K562 (cell line): Measurements from ENCODE around the gene C2CD2L. TPM values are rescaled to one million over a fixed set of nuclear protein-coding genes. Genes with fewer than 3 reads are reported as not detected.

Source experiments
- CAMTA2 ChIP-seq: fragments of 250-450 bp; sonication (Bioruptor Pico); conservative IDR thresholded peaks from 2 replicates; pipeline ENCODE4 v1.5.1; 2022
- CREM ChIP-seq: IDR thresholded peaks from 2 replicates; pipeline ENCODE4 v1.6.1; 2014; ENCODE audit warnings: antibody characterized with exemption, low read depth
- EZH2 ChIP-seq: IDR thresholded peaks from 2 replicates; pipeline ENCODE4 v1.6.1; 2012; ENCODE audit warnings: low read depth, mild to moderate bottlenecking, inconsistent platforms, low read length, borderline replicate concordance
- HNRNPL ChIP-seq: fragments of 200-400 bp; formaldehyde crosslinking; IDR thresholded peaks from 2 replicates; pipeline ENCODE4 v1.6.1; 2017; ENCODE audit warnings: low read depth, mild to moderate bottlenecking, low read length
- JUNB ChIP-seq: fragments of 450-650 bp; formaldehyde crosslinking; conservative IDR thresholded peaks from 2 replicates; pipeline ENCODE4 v1.4.0; 2020; ENCODE audit warnings: mild to moderate bottlenecking
- LCOR ChIP-seq: sonication (generic); formaldehyde crosslinking; IDR thresholded peaks from 2 replicates; pipeline ENCODE4 v1.8.0; 2022; ENCODE audit warnings: mild to moderate bottlenecking, missing genetic modification reagents
- MXI1 ChIP-seq: IDR thresholded peaks from 2 replicates; pipeline ENCODE4 v1.6.1; 2011; ENCODE audit warnings: low read depth, mild to moderate bottlenecking, improper control_type of control experiment, low read length
- POLR2B ChIP-seq: fragments of 450-650 bp; IDR thresholded peaks from 2 replicates; pipeline ENCODE4 v1.6.1; 2018; ENCODE audit warnings: low read depth; ENCODE audit not compliant: partially characterized antibody
- POLR2G ChIP-seq: fragments of 200-400 bp; formaldehyde crosslinking; IDR thresholded peaks from 2 replicates; pipeline ENCODE4 v1.6.1; 2017; ENCODE audit warnings: low read depth, mild to moderate bottlenecking, antibody characterized with exemption, low read length, moderate library complexity
- RBM22 ChIP-seq: fragments of 200-400 bp; formaldehyde crosslinking; IDR thresholded peaks from 2 replicates; pipeline ENCODE4 v1.6.1; 2018; ENCODE audit warnings: low read length, low read depth; ENCODE audit not compliant: poor library complexity, severe bottlenecking
- SMAD3 ChIP-seq: fragments of 450-650 bp; formaldehyde crosslinking; conservative IDR thresholded peaks from 2 replicates; pipeline ENCODE4 v1.4.0; 2020; ENCODE audit warnings: mild to moderate bottlenecking
- SMARCC2 ChIP-seq: fragments of 450-650 bp; IDR thresholded peaks from 2 replicates; pipeline ENCODE4 v1.6.1; 2017; ENCODE audit warnings: antibody characterized with exemption, moderate library complexity, mild to moderate bottlenecking, low read depth
- TAF15 ChIP-seq: fragments of 200-400 bp; formaldehyde crosslinking; IDR thresholded peaks from 2 replicates; pipeline ENCODE4 v1.6.1; 2017; ENCODE audit warnings: mild to moderate bottlenecking, low read depth, low read length, moderate library complexity
- TBL1XR1 ChIP-seq, 2 experiments: IDR thresholded peaks; 2 replicates each; pipeline ENCODE4 v1.6.1; 2012; ENCODE audit warnings: improper control_type of control experiment in 2 of 2, low read length in 2 of 2, mild to moderate bottlenecking in 1 of 2
- TEAD4 ChIP-seq, 2 experiments: sonication (generic) in 1 of 2; formaldehyde crosslinking in 1 of 2; IDR thresholded peaks; 2 replicates each; pipeline versions ENCODE4 v1.6.1 to v1.8.0; 2012 to 2022; ENCODE audit warnings: borderline replicate concordance in 1 of 2, inconsistent platforms in 1 of 2, low read length in 1 of 2, mild to moderate bottlenecking in 1 of 2, missing genetic modification reagents in 1 of 2
- TFAP4 ChIP-seq: sonication (generic); formaldehyde crosslinking; IDR thresholded peaks from 2 replicates; pipeline ENCODE4 v1.8.0; 2022; ENCODE audit warnings: missing genetic modification reagents, mild to moderate bottlenecking, moderate library complexity, borderline replicate concordance
- THRAP3 ChIP-seq: fragments of 450-650 bp; IDR thresholded peaks from 2 replicates; pipeline ENCODE4 v1.6.1; 2016; ENCODE audit warnings: mild to moderate bottlenecking, inconsistent platforms, borderline replicate concordance
- ZSCAN32 ChIP-seq: fragments of 450-650 bp; formaldehyde crosslinking; IDR thresholded peaks from 2 replicates; pipeline ENCODE4 v1.4.0; 2020; ENCODE audit warnings: mild to moderate bottlenecking, moderate library complexity
- polyA plus RNA-seq, 8 experiments: library from polyadenylated mRNA; depleted of rRNA in 4 of 8; stranded (reverse) in 5 of 8; unstranded in 3 of 8; fragments of >200 nt; fragmentation: Nextera tagmentation in 2 of 8; fragmentation: Illumina TruSeq in 1 of 8; extraction: Ambion mirVana in 2 of 8; extraction: Trizol in 1 of 8; gene quantifications; 2 replicates each; pipeline versions ENCODE4 v1.2.1 to v1.2.3, GENCODE V29; 2011 to 2014; ENCODE audit warnings: inconsistent platforms in 1 of 8, missing spikeins in 1 of 8
- total RNA-seq, 7 experiments: library from RNA; depleted of rRNA in 6 of 7; stranded (reverse); fragments of >200 nt in 6 of 7; fragmentation: Illumina TruSeq in 2 of 7; extraction: Trizol in 2 of 7; gene quantifications; 2 replicates each; pipeline versions ENCODE4 v1.2.1 to v1.2.3, GENCODE V29; 2011 to 2021; ENCODE audit warnings: low replicate concordance in 1 of 7
- TF ChIP-seq, protein P1 (sequence below): fragments of 250-450 bp; sonication (Bioruptor Pico); IDR thresholded peaks from 2 replicates; pipeline ENCODE4 v1.4.0; 2020; ENCODE audit warnings: mild to moderate bottlenecking
- TF ChIP-seq, protein P2 (sequence below): sonication (generic); formaldehyde crosslinking; IDR thresholded peaks from 2 replicates; pipeline ENCODE4 v1.8.0; 2023; ENCODE audit warnings: mild to moderate bottlenecking, missing genetic modification reagents

Gene C2CD2L
- total and polyA plus RNA-seq, 9 of the 15 experiments (the other 6 are each of a cell fraction or from before 2014, with no cell fraction given): 0.66 to 41.2 (median 14.8) TPM

- 0 out of 2 replicates have a peak, but pooled peaks have one; percentile 3 for TF ChIP-seq CREM
- TF ChIP-seq POLR2B: no peak
- TF ChIP-seq LCOR (CRISPR knock-in tag): peak; percentile 26; the same call in 1 of the 2 replicates
- TF ChIP-seq HNRNPL: peak; percentile 74; the same call in 1 of the 2 replicates
- TF ChIP-seq TBL1XR1 (IDR thresholded peaks at IDR 0.05; ENCODE audit: low read length in 2 of 2): peak in 1 of 2 experiments; percentile 23; a peak in 1 of 4 replicates
- peak; percentile 83 for TF ChIP-seq TAF15
- no peak for TF ChIP-seq EZH2
- TF ChIP-seq RBM22: peak; percentile 46
- no peak for TF ChIP-seq SMARCC2
- peak; percentile 57; the same call in 1 of the 2 replicates for TF ChIP-seq THRAP3
- 0 out of 2 replicates have a peak, but pooled peaks have one; percentile 3 for TF ChIP-seq TEAD4 (IDR thresholded peaks at IDR 0.05; ENCODE audit: low read length)
- TF ChIP-seq TEAD4 (CRISPR knock-in tag; IDR thresholded peaks at IDR 0.05; ENCODE audit: borderline replicate concordance): no peak
- TF ChIP-seq, protein P1, sequence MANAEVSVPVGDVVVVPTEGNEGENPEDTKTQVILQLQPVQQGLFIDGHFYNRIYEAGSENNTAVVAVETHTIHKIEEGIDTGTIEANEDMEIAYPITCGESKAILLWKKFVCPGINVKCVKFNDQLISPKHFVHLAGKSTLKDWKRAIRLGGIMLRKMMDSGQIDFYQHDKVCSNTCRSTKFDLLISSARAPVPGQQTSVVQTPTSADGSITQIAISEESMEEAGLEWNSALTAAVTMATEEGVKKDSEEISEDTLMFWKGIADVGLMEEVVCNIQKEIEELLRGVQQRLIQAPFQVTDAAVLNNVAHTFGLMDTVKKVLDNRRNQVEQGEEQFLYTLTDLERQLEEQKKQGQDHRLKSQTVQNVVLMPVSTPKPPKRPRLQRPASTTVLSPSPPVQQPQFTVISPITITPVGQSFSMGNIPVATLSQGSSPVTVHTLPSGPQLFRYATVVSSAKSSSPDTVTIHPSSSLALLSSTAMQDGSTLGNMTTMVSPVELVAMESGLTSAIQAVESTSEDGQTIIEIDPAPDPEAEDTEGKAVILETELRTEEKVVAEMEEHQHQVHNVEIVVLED (CRISPR knock-in tag): no peak
- TF ChIP-seq, protein P2, sequence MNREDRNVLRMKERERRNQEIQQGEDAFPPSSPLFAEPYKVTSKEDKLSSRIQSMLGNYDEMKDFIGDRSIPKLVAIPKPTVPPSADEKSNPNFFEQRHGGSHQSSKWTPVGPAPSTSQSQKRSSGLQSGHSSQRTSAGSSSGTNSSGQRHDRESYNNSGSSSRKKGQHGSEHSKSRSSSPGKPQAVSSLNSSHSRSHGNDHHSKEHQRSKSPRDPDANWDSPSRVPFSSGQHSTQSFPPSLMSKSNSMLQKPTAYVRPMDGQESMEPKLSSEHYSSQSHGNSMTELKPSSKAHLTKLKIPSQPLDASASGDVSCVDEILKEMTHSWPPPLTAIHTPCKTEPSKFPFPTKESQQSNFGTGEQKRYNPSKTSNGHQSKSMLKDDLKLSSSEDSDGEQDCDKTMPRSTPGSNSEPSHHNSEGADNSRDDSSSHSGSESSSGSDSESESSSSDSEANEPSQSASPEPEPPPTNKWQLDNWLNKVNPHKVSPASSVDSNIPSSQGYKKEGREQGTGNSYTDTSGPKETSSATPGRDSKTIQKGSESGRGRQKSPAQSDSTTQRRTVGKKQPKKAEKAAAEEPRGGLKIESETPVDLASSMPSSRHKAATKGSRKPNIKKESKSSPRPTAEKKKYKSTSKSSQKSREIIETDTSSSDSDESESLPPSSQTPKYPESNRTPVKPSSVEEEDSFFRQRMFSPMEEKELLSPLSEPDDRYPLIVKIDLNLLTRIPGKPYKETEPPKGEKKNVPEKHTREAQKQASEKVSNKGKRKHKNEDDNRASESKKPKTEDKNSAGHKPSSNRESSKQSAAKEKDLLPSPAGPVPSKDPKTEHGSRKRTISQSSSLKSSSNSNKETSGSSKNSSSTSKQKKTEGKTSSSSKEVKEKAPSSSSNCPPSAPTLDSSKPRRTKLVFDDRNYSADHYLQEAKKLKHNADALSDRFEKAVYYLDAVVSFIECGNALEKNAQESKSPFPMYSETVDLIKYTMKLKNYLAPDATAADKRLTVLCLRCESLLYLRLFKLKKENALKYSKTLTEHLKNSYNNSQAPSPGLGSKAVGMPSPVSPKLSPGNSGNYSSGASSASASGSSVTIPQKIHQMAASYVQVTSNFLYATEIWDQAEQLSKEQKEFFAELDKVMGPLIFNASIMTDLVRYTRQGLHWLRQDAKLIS (CRISPR knock-in tag): peak; percentile 23; the same call in 1 of the 2 replicates
- 0 out of 2 replicates have a peak, but pooled peaks have one; percentile 4 for TF ChIP-seq JUNB (CRISPR knock-in tag)
- TF ChIP-seq MXI1: peak; percentile 25
- peak; percentile 45; the same call in 1 of the 2 replicates for TF ChIP-seq TFAP4
- no peak for TF ChIP-seq ZSCAN32 (CRISPR knock-in tag)
- TF ChIP-seq CAMTA2 (CRISPR knock-in tag): no peak
- 0 out of 2 replicates have a peak, but pooled peaks have one; percentile 23 for TF ChIP-seq SMAD3 (CRISPR knock-in tag)
- TF ChIP-seq POLR2G: peak; percentile 79
Measured at GRCh38 chr11:119092880-119093842, 14.0 kb upstream of the C2CD2L start (continued).
